Effector memory CD8-positive, alpha-beta T cell (primary cell): ENCODE results near the gene KLF14.
A peak's percentile ranks its signal among the peaks of the same experiment; 100 is the strongest.
"Not testable (repeated sequence)": the region's sequence is repeated elsewhere in the genome, so short reads cannot be mapped to it uniquely, and the experiment has no call there.

Experiments
- ATAC-seq: fragments of 150-1000 bp; cut with Tn5 transposase; replicated peaks from 2 replicates; pipeline ENCODE4 v1.10.0; 2021; ENCODE audit warnings: mild to moderate bottlenecking, moderate library complexity
- DNase-seq, 3 experiments: peaks; one replicate each; pipeline ENCODE4 v3.0.0; 2021
- H3K27ac Mint-ChIP-seq, 2 donors: one replicate each; pipeline ENCODE4 v1.8.0; 2022; ENCODE audit warnings: mild to moderate bottlenecking in 2 of 2, mixed read lengths in 2 of 2, moderate library complexity in 2 of 2
- H3K27me3 Mint-ChIP-seq, 2 donors: one replicate each; pipeline ENCODE4 v1.8.0; 2022; ENCODE audit warnings: mixed read lengths in 2 of 2
- H3K36me3 Mint-ChIP-seq: one replicate; pipeline ENCODE4 v1.8.0; 2022; ENCODE audit warnings: mild to moderate bottlenecking, moderate library complexity, mixed read lengths; ENCODE audit not compliant: insufficient read depth
- H3K4me1 Mint-ChIP-seq, 2 donors: one replicate each; pipeline ENCODE4 v1.8.0; 2022; ENCODE audit warnings: low read depth in 2 of 2, mixed read lengths in 2 of 2
- H3K4me3 Mint-ChIP-seq, 2 donors: one replicate each; pipeline ENCODE4 v1.8.0; 2022; ENCODE audit warnings: mild to moderate bottlenecking in 2 of 2, mixed read lengths in 2 of 2, moderate library complexity in 2 of 2
- H3K9me3 Mint-ChIP-seq, 2 donors: one replicate each; pipeline ENCODE4 v1.8.0; 2022; ENCODE audit warnings: mixed read lengths in 2 of 2

The KLF14 gene

GRCh38 chr7:130699686-130700085 lies 34.3 kb downstream of the KLF14 start:
- no peaks in the 10 kb centered on the region for H3K9me3 Mint-ChIP-seq
- H3K4me3 Mint-ChIP-seq = no peak overlapping the region
- H3K27me3 Mint-ChIP-seq = peaks cover 17 to 23% of the 10 kb centered on the region in 2 donors
- no peak for ATAC-seq
- H3K36me3 Mint-ChIP-seq = peaks cover 3% of the 10 kb centered on the region
- DNase-seq = no peak
- H3K4me1 Mint-ChIP-seq = no peaks in the 10 kb centered on the region
- no peak overlapping the region for H3K27ac Mint-ChIP-seq

GRCh38 chr7:130697820-130698219 lies 36.2 kb downstream of the KLF14 start:
- no peak for DNase-seq
- Mint-ChIP-seq H3K4me1 (no peaks in the 10 kb centered on the region), H3K27ac (no peak overlapping the region), H3K4me3 (no peak overlapping the region), H3K27me3 (peaks cover 17 to 23% of the 10 kb centered on the region in 2 donors), H3K36me3 (peaks cover 3% of the 10 kb centered on the region), H3K9me3 (no peaks in the 10 kb centered on the region)
- no peak for ATAC-seq

- no peak for DNase-seq
- peak overlapping the region in 1 of 2 donors; percentile 8 for H3K27ac Mint-ChIP-seq
- no peak overlapping the region for H3K4me3 Mint-ChIP-seq
- peaks cover 17 to 23% of the 10 kb centered on the region in 2 donors for H3K27me3 Mint-ChIP-seq
- no peaks in the 10 kb centered on the region for H3K4me1 Mint-ChIP-seq
- no peaks in the 10 kb centered on the region for H3K9me3 Mint-ChIP-seq
- no peak for ATAC-seq
- H3K36me3 Mint-ChIP-seq = no peaks in the 10 kb centered on the region
Measured at GRCh38 chr7:130695840-130696239, 38.2 kb downstream of the KLF14 start.

- H3K4me1 Mint-ChIP-seq, ATAC-seq, DNase-seq, H3K9me3 Mint-ChIP-seq, H3K4me3 Mint-ChIP-seq, H3K27ac Mint-ChIP-seq, H3K36me3 Mint-ChIP-seq: not testable (repeated sequence)
- H3K27me3 Mint-ChIP-seq = peaks cover 8 to 12% of the 10 kb centered on the region in 2 donors
Measured at GRCh38 chr7:130692396-130692795, 41.6 kb downstream of the KLF14 start.

DNA sequence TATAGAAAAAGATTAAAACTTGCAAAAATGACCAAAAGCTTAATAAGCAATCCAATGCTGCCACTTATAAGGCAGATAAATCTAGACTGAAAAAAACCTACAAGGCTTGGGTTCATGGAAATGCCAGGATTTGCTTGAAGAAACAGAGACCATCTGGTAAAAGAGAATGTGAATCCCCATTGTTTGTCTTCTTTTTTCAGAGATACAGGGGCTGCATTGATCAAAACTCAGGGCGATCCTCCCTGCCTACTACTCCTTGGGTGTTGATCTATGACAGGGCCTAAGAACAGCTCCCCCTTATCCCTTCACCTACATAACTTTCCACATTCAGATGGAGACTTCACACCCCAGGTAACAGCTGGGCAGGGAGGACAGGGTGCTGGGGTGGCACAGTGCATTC lies 44.3 kb downstream of the KLF14 start:
- Mint-ChIP-seq H3K27me3 (no peaks in the 10 kb centered on the region), H3K36me3 (no peaks in the 10 kb centered on the region), H3K9me3 (peaks cover 0 to 2% of the 10 kb centered on the region in 2 donors), H3K27ac (no peak overlapping the region), H3K4me3 (no peak overlapping the region), H3K4me1 (no peaks in the 10 kb centered on the region)
- ATAC-seq = no peak
- no peak for DNase-seq

DNA sequence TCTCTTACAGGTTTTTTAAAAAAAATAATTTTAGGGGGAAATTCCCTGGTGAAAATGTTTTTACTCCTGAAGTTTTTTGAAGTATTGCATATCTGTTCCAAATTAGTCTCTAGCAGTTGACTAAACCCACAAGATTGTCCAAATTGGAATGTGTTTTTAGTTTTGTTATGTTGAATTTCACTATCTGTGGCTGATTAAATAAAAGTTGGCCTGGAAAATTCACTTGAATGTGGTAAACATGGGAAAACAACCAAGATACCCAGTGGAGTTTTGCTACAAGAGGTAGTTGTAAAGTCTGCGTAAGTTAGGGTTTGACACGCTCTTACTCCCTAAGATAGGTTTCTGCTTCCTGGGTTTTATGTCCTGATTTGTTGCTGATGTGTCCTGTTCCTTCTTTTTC lies 51.0 kb downstream of the KLF14 start:
- H3K36me3 Mint-ChIP-seq = no peaks in the 10 kb centered on the region
- ATAC-seq = no peak
- no peak overlapping the region for H3K27ac Mint-ChIP-seq
- DNase-seq = no peak
- H3K9me3 Mint-ChIP-seq = no peaks in the 10 kb centered on the region
- H3K4me3 Mint-ChIP-seq = no peak overlapping the region
- peaks cover 16 to 26% of the 10 kb centered on the region in 2 donors for H3K27me3 Mint-ChIP-seq
- H3K4me1 Mint-ChIP-seq = no peaks in the 10 kb centered on the region
